GM18873 (cell line): ENCODE results near the gene GEN1.

ENCODE experiments used
- ATAC-seq: cut with Tn5 transposase; IDR thresholded peaks from one replicate; pipeline ENCODE4 v1.9.1; 2021; ENCODE audit warnings: mild to moderate bottlenecking, moderate library complexity, moderate number of reproducible peaks; ENCODE audit not compliant: unreplicated experiment, low FRiP score

Gene GEN1

DNA sequence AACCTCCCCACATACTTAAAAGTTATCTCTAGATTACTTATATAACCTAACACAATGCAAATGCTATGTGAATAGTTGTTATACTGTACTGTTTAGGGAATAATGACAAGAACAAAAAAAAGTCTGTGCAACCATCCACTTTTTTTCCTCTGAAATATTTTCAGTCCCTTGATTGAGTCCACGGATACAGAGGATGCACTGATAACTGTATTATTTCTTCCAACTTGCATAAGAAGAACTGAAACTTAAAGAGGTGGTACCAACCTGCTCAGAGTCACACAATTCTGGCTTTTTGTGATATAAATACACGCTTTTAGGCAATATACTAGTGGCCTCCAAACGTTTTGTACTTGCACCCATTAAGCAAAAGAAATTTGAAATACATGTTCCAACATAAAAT lies 1.7 kb upstream of the GEN1 start:
- ATAC-seq, result no peak

DNA sequence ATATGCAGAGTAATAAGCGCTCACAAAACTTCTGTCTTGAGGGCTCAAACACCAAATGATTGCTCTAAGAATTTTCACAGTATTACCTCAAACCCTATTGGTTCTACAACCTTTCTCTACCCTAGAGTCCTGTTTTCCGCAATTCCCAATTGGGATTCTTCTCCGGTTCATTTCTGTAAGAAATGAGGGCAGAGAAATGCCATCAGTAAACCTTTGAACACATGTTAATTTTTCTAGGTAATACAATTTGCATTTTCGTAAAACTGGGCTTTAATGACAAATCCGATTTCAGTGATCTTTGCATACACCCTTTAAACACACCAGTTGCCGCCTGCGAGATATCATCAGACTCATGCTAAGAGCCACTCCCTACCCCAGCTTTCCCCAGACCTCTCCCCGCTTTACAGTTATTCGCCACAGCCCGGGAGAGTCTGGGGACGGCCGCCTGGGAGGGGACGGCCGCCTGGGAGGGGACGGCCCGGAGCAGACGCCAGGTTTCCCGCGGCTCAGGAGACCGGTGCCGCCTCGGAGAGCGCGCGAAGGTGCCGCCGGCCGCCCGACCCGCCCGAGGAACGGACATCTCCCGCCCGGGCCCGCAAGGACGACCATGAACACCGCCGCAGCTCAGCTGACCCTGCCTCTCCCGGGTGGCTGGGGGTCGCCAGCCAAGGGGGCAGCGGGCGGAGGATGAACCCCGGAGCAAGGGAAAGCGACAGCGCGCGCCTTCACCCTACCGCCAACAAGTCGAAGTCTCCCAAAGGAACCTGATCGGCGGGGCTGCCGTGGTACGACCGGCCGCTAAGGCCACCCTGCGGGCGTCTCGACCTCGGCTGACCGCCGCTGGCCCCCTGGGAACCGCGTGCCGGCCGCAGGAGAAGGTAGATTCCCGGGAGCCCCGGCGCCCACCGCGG lies 791 bp upstream of the GEN1 start:
- ATAC-seq, result peak; percentile 34

DNA sequence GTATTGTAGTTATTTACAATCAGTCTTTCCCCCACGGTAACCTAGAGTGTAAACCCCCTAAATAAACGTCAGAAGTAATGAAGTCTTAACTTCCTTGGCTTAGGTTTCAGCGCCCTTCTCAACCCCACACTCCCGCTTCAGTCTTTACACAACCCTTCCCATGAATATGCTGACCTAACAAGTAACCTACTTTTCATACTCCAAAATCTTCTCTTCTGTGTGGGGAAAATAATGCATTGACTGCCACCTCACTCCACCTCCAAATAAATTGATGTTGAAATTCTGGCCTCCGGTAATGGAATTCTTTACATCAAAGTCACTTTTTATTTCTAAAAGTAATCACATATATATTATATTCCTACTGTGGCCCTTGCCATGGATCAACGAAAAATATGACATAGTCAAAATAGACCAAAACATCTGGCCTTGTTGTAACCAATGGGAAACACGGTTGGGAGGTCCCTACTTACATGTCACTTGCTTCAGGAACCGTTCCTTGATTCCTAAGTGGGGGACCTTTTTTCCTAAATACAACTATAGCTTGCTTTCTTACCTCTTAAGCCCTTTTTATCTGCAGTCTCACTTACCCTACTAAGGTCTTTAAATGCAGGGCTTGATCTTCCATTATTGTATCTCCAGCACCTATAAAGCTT lies 961 bp downstream of the GEN1 start:
- no peak for ATAC-seq

DNA sequence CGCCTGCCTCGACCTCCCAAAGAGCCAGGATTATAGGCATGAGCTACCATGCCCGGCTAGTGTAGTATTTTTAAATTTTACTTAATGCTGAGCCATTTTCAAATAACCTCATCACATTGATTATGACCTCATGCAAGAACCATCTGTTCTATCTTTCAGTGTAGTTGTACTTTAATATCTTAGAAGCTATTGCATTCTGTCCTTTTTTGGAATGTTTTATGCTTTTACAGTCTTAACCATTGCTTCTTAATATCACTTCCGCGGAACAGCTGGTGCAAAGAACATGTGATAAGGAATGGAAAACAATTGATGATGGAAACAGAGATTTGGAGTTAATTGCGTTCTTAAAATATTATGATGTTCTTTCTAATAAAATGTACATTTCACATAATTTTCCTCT lies 2.7 kb downstream of the GEN1 start:
- no peak for ATAC-seq

DNA sequence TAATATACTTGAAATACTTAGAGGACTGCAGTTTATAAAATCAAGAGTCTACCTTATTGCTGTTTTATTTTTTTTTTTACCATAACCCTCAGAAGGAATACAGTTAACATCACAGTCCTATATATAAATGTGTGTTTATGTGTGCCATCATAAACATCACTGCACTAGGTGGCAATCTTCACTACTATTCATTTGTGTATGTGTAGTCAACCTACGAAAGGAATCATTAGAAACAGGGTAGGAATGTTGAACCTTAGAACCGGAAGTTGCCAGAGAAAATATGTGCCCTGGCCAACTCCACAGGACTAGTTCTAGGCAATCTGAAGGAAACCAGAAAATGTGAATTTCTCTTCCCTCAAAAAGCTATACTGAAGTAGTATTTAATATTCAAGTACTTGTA lies 3.4 kb downstream of the GEN1 start:
- no peak for ATAC-seq

DNA sequence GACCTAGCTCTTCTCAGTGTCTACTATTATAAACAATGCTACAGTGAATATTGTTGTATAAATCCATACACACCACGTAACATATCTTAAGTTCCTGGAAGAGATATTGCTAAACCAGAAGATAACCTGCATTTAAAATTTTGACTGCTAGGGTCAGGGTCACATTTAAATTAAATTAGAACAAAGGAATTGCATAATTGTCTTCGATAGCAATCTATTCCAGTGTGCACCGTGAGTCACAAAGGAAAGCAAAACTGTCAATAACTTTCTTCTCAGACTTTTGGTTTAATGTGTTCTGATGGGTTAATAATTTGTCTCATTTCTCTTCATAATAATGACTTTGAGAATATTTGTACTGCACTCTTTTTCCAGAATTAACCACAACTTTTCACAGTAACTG lies 4.2 kb downstream of the GEN1 start:
- no peak for ATAC-seq

DNA sequence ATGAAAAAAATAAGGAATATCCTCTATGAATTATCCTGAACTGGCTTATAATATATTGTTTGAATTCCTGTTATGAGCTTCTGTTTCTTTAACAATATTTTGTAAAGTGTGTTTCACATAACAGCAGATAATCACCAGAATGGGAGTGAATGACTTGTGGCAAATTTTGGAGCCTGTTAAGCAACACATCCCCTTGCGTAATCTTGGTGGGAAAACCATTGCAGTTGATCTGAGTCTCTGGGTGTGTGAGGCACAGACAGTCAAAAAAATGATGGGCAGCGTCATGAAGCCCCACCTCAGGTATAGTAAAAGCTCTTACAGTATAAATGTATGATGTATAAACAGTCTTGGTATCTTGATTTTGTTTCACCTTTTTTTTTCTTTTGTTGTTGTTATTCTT lies 5.9 kb downstream of the GEN1 start:
- ATAC-seq, result no peak

DNA sequence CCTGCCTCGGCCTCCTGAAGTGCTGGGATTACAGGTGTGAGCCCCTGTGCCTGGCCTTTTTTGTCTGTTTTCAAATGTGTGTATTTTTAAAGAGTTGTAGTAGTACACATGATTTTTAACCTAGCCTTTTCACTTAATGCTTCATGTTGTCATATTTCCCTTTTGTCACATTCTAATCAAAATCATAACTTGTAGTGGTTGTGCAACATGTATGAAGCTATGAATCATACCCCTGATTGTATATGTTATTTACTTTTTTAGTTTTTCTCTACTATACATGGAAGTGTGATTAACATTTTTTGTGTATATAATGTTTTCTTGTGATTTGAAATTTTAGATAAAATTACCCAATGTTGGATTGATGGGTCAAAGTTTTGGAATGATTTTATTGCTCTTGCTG lies 8.5 kb downstream of the GEN1 start:
- no peak for ATAC-seq

DNA sequence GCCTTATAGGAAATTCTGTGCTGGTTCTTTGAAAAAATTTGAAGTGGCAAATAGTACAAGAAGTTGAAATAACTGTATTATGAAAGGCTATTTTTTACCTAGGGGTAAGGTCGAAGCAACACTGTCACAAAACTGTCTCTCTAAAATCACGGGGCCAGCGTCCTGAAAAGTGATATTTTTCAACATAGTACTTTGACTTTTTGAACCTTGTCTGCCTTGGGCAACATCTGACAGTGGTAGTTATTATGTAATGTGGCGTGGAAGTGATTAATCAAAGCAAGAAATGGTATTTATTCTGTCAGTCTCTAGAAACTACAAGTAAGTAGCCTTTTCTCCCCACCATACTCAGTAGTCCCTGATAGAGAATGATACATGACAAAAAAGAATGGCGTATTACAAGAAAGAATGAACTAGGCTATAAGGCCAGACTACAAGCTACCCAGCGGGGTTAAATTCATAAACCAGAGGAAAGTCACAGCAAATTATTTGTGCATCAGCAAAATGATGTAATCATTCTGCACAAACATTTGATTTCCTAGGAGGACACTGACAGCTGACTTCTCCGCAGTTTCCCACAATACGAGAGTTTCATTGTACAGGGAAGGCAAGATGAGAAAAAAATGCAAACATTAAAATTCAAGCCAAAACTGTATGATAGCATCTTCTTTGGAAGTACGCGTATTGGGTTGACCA lies 9.8 kb downstream of the GEN1 start:
- no peak for ATAC-seq

DNA sequence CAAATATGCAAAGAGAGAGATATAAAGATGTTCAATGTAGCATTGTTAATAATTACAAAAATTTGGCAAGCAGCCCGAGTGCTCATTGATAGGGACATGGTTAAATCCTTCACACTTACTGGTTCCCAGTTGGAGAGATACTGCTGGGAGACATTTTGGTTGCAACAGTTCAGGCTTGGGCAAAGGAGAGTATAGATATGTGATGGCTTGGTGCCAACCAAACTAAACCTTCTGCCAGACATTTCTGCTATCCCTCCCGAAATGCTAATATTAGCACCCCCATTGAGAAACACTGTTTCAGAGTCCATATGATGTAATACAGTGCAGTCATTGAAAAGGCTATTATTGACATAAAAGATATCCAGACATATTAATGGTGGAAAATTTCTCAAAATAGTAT lies 11.5 kb downstream of the GEN1 start:
- ATAC-seq, result no peak

DNA sequence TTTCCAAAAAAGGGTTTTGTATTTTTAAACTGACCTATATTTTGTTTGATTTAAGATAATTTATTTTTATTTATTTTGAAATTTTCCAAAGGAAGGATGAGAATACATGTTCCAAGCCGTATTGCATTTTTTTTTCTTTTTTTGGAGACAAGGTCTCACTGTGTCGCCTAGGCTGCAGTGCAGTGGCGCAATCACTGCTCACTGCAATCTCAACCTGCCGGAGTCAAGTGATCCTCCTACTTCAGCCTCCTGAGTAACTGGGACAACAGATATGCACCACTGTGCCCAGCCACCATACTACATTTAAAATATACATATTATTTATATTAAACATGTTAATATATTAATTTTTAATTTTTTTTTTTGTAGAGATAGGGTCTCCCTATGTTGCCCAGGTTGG lies 15.0 kb downstream of the GEN1 start:
- ATAC-seq, result no peak

DNA sequence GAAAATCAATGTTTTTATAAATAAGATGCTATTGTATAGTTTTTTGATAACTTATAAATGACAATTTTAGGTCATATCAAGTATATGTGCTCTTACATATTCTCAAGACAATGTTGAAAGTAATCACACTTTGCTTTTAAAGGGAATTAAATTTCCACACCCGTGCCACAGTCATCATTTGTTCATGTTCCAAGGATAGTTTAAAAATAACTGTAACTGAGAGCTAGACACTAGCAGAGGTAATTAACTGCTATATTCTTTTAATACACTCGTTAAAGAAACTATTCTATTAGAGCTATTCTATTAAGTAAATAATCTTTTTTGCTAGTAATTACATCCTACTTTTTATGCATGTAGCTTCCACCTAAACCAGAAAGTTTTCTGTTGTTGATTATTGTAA lies 18.0 kb downstream of the GEN1 start:
- no peak for ATAC-seq

DNA sequence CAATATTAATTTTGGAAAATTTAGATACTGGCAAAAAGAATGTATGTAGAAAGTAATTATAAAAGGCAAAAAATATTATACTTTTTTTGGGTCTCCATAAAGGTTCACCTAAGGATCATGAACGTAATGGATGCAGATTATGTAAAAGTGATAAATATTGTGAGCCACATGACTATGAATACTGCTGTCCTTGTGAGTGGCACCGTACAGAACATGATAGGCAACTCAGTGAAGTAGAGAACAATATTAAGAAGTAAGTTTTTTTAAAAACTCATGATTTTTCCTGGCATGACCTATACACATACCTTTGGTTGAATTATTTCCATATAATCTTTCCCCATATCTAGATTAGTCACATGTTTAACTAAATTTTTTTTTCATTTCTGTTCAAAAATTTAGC lies 18.6 kb downstream of the GEN1 start:
- no peak for ATAC-seq

DNA sequence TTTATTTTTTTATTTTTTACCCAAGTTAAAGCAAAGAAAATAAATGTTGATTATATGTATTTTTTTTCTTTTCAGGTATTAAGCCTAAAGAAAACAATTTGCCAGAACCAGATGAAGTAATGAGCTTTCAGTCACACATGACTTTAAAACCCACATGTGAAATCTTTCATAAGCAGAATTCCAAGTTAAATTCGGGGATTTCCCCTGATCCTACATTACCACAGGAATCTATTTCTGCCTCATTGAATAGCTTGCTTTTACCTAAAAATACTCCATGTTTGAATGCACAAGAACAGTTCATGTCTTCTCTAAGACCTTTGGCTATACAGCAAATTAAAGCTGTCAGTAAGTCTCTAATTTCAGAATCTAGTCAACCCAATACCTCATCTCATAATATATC lies 26.6 kb downstream of the GEN1 start:
- ATAC-seq, result no peak

DNA sequence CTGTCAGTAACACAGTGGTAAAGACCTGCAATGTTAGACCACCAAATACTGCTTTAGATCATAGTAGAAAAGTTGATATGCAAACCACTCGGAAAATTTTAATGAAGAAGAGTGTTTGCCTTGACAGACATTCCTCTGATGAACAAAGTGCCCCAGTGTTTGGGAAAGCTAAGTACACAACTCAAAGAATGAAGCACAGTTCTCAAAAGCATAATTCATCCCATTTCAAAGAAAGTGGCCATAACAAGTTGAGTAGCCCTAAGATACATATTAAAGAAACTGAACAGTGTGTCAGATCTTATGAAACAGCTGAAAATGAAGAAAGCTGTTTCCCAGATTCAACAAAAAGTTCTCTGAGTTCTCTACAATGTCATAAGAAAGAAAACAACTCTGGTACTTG lies 27.5 kb downstream of the GEN1 start:
- ATAC-seq, result no peak

DNA sequence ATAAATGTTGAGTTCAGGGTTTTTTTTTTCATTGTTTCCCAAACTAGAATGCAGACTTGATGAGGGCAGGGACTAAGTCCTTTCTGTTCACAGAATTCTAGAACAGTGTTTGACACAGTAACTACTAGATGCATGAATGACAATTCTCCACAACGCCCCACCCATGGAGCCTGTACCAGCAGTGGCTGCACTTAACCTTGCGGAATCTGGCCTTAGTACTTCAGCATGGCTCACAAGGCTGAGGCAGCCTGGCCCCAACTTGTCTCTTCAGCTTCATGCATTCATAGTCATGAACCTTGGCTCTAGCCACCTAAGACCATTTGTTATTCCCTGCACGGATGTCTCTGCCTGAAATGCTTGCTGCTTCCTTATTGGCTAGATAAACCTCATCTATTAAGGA lies 32.8 kb downstream of the GEN1 start:
- ATAC-seq, result no peak

DNA sequence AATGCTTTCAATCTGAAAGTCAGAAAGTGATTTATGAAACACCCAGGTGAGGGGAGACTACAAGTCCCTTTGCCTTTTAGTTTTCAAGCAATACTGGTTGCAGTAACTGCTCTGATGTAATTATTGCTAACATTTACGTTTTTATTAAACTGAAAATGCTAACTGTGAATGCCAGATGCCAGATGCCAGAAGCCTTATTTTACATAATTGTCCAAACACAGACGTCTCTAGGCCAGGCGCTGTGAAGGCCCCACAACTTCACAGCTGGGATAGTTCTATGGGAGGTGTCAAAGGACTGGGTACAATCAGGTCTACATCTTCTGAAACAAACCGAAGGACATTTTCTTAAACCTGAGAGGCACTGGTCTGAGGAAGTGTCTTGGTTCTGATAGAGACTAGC lies 34.8 kb downstream of the GEN1 start:
- ATAC-seq, result no peak

DNA sequence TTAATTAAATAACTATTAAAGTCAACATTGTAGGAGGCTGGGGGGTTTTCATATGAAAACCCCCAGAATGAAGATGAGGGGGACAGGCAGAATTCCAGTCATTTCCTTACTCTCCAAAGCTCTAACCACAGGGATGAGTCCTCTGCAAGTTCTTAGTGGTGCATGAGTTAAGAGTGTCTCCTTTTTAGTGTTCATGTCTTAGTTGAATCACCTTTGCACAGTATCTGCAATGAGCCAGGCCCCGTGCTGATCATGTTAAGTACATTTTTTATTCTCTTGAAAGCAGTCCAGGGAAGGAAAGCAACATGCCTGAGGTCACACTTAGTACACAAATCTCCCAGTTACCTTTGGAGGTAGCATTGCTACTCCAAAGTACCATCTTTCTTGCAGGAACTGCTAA lies 36.6 kb downstream of the GEN1 start:
- no peak for ATAC-seq

DNA sequence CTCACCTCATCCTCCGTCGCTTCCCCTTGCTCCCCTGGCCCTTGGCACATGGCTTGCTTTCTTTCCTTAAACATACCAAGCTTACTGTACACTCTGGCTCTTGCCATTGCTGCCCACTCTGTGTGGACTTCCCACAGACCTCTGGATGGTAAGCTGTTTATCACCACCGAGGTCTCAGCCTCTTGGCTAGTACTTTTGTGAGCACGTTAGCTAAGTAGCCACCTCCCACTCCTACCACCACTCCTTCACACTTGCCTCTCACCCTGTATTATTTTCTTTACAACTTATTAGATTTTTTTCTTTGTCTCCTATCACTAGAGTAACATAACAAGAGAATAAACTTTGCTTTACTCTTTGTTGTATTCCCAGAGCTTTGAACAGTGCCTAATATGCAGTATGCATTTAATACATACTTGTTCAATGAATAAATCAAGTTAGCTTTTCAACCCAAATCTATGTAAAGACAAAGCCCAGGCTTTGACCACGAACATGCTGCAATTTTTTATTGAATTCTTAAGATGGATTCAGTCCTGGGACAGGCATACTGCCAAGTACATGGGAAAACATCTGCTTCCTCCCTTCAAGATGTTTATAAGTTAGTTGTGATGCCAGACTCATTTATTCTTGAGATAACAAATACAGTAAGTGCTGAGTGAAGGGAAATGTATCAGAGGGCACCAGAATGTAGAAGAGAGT lies 37.3 kb downstream of the GEN1 start:
- no peak for ATAC-seq

DNA sequence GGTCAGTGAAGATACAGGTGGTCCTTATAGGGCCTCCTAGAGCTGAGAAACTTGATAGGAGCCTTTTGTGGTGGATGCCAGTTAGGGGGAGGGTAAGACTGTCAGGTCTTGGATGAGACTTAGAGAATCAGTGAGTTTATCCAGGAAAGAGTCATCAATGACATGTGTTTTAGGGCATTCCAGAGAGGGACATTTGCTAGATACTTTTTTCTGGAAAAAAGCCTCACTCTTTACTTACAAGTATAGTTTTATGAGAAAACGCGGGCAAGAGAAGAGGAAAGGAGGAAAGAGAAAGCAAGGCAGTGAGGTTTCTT lies 37.8 kb downstream of the GEN1 start:
- ATAC-seq, result no peak

DNA sequence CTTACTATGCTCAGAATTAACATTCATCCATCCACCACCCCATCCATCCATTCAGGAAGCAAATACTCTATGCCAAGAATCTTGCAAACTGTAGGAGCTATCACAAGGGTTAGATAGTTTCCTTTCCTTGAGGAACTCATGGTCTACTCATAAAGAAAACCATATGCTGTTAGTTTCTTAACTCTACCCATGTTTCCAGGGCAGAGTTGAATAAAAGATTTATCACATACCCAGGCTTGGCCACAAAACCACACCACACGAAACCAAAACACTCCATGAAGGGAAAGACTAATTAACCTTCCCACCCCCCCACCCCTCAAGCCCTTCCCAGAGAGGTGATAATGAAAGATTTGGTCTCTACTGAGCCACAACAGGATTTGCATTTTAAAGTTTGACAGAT lies 38.6 kb downstream of the GEN1 start:
- no peak for ATAC-seq
